CD4-positive, alpha-beta T cell treated with Interleukin-10 for 1 hour (primary cell): ENCODE results near the gene MYL10.
"Not testable (repeated sequence)": the region's sequence is repeated elsewhere in the genome, so short reads cannot be mapped to it uniquely, and the experiment has no call there.

Experiments used
- DNase-seq: peaks from one replicate; pipeline ENCODE4 v3.0.0-alpha.2; 2020

MYL10 gene

DNA sequence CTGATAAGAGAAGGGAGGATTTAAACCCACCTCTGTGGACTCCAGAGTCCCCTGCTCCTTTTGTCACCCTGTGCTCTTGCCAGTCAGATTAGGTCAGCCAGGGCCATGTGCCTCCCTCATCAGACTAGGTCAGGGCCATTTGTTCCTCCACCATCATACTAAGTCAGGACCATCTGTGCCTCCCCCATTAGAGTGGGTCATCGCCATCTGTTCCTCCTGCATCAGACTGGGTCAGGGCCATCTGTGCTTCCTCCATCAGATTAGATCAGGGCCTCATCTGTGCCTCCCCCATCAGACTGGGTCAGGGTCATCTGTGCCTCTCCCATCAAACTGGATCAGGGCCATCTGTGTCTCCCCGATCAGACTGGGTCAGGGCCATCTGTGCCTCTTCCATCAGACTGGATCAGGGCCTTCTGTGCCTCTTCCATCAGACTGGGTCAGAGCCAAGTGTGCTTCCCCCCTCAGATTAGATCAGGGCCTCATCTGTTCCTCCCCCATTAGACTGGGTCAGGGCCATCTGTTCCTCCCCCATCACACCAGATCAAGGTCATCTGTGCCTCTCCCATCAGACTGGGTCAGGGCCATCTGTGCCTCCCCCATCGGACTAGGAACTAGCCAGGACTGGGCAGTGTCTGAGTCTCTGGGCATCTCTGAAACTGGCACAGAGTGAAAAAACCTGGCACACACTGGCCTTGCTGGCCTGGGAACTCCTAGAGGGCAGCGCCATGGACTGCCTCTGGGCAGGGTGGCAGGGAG, 11.5 kb downstream of the MYL10 start:
- DNase-seq: no peak

DNA sequence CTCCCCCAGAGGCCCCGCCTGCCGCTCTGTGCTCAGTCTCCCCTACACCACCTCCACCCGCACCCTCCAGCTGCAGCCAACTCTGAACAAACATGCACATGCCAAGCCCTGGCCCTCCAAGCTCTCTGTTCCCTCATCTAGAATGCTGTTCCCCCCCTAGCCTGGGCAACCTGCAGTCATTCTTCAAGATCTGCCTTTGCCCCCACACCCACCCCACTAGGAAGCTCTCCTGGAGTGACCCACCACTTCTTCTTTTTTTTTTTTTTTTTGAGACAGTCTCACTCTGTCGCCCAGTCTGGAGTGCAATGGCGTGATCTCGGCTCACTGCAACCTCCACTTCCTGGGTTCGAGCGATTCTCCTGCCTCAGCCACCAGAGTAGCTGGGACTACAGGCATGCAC, 13.7 kb downstream of the MYL10 start:
- no peak for DNase-seq

DNA sequence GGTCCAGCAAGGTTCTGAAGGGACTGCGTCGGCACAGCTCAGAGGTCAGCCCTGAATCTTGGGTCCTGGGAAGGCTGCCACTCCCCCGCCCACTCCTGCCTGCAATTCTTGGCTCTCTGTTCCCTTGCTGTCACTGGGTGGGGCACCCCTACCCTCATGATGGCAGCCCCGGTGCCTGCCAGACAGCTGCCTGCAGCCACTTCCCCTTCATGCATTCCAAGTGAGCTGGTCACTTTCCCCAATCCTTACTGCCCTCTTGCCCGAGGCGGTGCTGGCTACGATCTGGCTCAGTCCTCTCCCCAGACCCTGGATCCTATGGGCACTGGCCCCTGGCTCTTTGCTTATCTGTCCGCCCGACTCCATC, 14.2 kb downstream of the MYL10 start:
- DNase-seq: no peak

DNA sequence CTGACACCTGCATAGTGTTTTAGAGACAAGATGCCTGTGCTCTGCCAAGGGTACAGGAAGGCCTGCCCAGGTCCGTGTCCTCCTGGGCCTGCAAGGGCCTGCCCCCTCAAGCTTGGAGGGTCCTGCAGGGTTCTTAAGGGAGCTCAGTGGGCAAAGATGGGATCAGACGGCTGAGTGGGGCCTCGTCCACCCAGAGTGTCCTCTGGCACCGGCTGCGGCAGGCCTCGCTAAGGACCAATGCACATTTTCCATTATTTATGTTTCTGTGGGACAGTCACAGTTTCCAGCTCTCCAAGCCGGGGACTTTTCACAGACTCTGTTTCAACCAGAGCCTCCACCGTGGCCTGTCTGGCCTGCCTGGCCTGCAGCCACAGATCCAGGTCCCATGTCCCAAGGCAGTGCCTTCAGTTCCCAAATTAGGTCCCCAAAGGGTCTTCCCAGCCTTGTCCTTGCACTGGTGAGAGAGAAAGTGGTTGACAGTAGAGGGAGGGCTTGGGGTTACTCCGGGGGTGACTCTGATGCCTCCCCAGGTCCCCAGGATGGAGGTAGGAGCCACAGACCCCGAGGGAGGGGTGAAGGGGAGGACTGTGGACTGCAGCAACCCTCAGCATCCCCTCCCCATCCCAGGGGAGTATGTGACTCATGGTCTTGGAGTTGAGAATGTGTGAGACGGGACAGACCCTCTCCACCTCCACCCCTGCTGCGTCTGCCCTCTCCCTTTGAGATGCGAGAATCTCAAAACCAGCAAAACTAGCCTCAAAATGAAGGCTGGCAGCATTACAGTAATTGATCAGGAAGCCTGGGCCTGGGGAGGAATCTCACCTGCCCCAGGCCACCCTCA, 14.8 kb downstream of the MYL10 start:
- DNase-seq: no peak

DNA sequence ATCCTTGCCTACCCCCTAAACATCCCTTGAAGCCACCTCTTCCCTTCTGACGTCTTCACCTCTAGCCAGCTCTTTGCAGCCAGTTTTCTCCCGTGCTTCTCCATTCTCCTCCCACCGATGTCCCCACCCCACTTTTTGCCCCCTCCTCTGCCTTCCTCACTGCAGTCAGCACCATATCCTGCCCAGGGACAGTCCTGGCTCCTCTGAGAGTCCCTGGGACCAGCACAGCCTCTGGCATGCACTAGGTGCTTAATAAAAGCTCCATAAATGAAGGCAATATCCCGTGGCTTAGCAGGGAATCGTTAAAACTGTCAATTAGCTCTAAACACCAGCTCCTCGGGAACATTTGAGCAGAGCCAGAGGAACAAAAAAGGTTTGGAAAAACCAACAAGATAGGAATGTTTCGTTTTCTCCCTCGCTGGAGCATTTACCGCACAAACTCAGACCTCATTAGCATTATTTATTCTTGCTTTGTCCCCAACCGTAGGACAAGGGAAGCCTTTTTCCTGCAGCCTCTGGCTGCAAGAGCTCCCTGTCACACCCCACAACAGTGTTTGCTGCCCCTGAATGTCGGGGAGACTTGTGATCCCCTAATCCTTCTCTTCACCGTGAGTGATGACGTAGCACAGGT, 16.1 kb downstream of the MYL10 start:
- DNase-seq: no peak

DNA sequence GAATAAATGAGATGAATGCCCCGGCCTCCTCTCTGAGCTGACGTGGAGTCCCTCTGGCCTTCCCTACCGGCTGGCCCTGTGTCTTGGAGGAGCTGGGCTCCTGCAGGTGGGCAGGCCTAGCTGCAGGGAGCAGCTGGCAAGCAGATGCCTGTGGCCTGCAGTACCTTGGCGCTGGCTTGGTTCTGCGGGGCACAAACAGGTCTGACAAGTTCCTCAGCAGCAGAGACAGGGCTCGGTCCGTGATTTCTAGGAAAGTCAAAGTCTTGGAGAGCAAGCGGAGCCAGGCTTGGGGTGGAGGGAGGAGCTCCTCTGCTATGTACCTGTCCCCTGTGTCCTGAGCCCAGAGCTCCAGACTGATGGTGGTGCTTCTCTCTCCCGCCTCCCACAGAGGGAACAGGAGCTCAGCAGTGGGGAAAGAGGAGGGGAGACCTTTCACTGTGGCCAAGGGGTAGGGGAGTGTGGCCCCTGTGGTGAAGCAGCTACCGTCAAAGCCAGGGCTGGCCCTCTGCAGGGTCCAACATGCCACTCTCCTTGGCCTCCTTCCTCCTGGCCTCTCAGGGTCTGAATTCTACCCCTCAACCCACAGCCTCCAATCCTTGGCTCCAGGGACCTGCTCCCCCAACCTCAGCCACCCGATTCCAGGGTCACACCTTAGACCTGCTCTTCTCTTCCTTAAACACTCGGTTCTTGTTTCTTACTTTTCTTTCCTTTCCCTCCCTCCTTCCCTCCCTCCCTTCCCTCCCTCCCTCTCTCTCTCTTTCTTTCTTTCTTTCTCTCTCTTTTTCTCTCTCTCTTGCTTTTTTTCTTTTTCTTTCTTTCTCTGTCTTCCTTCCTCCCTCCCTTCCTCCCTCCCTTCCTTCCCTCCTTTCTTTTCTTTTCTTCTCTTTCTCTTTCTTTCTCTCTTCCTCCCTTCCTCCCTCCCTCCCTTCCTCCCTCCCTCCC, 20.1 kb downstream of the MYL10 start:
- DNase-seq: no peak

DNA sequence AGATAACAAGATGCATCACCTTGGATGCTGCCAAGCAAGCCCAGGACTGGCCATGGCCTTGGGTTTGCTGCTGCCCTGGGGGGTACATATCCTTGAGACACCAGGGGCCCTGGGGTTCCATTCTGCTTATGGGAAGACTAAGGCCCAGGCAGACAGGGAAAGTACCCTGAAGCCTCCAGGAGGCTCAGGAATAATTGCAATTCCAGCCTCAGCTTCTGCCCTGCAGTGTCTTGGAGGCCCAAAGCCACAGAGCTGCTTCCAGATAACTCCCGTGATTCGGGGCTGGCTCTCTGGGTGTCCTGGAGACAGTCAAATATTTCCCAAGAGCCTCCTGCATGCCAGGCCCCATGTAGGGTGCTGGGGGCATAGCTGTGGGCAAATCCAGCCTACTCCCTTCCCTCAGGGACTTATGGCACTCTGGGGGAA, 22.6 kb downstream of the MYL10 start:
- no peak for DNase-seq

DNA sequence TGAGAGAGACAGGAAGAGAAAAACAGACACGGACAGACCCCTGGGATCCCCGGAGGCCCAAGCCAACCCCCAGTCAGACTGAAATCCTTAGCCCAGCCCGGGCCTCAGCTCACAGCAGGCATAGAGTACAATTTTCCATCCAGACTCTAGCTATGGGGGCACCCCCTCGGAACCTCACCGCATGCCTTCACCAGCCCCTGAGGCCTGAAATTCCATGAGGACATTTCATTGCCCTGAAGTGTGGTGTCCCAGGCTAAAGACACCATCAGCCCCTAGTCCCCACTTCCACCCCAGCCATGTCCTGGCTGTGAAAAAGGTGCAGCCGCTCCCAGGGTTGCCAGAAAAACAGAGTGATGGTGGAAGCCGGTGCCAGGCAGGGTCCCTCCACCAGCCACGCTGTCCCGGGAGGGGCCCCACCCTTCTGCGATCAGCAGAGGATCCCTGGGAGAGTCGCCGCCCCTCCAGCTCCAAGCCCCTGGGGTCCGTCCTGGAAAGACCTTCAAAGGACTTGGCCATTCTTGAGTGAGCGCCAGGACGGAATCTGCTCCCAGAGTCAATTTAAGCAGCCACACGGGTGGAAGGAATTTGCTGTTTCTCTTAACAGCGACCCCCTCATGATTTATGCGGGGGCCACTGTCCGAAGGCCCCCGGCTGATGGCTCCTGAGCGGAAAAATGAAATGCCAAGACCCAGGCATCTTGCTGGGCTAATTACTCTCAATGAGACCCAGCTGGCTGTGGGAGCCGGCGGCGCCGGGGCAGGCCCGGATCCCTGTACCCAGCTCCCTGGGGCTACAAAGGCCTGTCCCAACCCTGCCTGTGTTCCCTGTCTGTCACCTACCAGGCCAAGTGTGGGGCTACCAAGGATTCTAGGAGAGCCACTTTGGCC, 23.2 kb downstream of the MYL10 start:
- DNase-seq: no peak

DNA sequence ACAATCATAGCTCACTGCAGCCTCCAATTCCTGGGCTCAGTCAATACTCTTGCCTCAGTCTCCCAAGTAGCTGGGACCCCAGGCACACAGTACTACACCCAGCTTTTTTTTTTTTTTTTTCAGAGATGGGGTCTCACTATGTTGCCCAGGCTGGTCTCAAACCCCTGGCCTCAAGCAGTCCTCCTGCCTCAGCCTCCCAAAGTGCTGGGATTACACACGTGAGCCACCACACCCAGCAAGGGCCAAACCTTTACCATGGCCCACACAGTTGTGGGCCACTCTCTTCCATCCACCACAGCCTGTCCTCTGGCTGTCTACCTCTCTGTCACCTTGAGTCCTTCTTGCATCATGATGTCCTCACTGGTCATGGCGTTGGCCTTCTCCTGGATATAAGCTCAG, 24.2 kb downstream of the MYL10 start:
- DNase-seq: not testable (repeated sequence)

DNA sequence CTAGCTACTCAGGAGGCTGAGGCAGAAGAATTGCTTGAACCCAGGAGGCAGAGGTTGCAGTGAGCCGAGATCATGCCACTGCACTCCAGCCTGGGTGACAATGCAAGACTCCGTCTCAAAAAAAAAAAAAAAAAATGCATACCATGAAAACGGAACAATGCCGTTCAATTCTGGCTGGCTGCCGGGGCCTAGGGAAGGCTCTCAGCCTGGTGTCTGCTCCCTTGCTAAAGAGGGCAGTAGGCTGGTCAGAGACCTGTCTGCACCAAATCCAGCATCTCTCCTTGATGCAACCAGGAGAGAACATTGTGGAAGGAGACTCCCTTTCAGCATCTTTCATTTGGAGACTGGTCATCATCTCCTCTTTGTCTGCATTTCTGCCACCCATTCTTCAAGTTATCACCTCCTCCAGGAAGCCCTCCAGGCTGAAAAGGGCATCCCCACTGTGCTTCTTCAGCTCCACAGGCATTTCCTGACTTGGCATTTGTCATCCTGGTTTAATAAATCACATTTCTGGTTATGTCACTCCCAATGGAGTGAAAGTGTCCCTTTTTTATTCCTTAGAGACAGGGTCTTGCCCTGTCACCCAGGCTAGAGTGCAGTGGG, 24.7 kb downstream of the MYL10 start:
- no peak for DNase-seq

DNA sequence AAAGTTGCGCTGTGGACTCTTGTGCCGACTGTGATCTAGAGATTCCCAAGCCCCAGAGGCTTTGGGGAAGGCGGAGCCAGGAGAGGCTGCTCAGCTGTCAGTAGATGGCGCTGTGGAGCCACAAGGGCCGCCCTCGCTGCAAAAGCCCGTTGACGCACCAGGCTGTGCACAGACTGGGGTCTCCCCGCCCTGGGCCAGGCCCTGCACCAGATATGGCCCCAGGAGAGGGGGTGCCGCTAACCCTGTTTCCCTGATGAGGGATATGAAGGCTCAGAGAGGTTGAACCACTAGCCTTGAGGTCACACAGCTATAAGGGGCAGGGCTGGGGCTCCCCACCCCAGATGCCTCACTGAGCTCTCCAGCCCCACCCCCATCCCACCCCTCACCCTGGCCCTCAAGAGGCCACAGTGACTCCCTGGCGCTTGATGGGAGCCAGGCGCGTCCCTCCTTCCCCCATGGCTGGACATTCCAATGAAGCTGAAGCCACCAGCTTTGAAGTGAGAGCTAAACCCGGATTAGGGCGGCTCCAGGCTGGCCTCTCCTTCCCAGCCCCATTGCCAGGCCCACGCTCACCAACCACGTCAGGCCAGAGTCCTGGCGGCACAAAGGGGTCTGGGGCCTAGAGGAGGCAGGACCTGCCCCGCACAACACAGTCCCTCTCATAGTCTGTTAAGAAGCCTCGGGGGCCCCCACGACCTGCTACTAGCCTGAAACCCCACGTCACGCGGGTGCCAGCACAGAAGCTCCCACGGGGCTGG, 26.4 kb downstream of the MYL10 start:
- DNase-seq: peak; percentile 63

DNA sequence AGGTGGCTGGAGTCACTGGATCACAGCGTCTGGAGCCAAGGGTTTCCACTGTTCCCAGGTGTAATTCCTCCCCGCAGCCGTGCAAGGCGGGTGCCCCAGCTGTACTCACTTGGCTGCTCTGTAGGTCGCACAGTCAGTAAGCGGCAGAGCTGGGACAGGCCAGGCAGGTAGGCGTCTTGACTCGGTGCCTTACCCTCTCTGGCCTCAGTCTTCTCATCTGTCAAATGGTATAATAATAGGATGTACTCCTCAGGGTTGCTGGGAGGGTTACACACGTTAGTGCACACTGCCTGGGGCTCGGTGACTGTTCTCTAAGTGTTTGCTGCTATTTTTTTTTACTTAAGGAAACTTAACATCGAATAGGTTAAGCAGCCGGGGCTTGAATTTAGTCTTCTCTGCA, 27.0 kb downstream of the MYL10 start:
- DNase-seq: no peak

DNA sequence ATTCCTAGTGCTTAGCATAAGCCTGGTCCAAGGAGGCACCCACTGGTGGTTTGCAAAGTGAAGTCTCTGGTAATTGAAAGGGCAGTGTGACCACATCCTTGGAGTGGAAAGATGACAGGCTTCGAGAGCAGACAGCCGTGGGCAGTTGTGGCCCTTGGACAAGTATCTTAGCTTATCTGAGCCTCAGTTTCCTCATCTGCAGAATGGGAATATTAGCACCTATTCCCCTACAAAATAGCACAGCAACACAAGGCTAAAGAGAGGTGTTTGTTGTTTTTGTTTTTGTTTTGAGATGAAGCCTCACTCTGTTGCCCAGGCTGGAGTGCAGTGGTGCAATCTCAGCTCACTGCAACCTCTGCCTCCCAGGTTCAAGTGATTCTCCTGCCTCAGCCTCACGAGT, 29.3 kb downstream of the MYL10 start:
- DNase-seq: no peak

DNA sequence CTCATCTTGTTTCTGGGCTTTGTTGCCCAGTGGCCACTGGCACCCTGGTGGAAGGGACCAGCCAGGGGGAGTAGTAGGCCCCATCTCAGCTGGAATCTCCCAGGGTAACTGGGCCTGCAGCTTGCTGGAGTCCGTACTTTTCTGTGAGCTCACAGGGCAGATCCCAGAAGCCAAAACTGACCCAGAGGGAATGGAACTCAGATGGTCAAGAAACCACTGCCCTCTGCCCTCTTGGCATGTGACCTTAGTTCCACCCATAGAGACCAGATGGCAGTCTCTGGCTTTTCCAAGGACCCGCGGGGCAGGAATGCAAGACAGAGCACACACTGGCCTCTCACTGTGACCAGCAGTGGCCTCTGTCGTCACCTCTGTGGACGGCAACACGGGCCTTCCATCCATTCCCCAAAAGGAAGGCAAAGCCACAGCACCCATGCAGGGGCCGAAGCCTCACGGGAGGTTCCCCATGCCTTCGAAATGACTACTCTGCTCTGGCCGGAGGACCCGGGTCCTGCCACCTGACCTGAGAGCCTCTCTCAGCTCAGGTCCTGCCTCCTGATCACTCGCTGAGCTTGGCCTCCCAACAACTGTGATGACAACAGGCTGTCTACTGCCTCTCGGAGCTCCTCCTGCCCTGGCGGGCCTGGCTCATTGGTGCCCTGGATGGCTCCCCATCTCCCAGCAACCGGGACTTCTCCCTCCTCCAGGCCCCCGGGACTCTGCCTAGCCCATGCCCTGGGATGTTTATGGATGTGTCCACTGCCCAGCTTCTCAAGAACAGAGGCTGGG, 29.9 kb downstream of the MYL10 start:
- DNase-seq: no peak

DNA sequence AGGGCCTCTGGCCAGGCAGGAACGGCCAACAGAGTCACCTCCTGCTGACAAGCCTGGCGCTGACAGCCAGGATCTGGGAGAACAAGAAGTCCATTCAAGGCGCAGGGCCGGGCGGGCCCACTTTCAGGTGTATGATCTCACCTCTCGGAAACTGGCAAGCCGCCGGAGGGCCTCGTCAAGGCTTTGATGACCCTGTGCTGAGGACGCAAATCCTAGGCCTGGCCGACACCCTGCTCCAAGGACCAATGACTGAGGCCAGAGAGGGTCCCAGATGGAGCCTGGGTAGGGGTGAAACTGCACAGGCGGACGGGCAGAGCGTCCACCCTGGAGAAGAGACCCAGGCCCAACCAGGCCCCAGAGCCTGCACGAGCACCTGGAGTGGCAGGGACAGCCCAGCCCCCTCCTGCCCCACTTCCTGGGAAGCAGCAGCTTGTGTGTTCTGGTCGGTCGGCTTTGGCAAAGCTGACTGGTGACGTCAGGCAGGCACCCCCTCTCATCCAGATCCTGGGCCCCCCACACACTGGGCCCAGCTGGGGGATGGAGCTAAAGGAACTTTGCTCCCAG, 30.6 kb downstream of the MYL10 start:
- no peak for DNase-seq

DNA sequence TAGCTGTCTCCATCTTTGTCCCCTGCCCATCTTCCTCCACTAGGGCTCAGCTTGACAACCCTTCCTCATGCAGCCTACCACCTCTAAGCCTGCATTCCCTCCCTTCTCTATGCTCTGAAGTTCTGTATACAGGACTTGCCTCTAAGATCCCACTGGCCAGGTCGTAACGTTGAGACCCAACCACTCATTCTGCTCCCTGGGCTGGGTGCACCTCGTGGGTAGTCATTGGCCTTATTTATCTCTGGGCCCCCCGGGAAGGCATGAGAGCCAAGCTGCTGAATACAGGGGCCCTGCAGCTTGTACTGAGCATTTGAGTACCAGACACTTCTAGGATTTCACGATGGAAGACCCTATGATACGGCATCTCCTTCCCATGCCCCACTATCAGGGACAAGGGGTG, 31.2 kb downstream of the MYL10 start:
- no peak for DNase-seq

DNA sequence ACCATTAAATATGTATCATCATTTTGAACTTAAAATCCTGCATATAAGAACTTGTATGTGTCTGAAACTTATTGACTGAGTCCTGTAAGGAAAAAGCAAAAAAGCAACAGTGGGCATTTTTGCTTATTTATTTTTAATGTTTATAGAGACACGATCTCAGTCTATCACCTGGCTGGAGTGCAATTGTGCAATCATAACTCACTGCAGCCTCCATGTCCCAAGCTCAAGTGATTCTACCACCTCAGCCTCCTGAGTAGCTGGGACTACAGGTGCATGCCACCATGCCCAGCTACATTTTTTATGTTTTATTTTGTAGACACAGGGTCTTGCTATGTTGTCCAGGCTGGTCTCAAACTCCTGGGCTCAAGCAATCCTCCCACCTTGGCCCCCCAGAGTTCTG, 32.2 kb downstream of the MYL10 start:
- no peak for DNase-seq

DNA sequence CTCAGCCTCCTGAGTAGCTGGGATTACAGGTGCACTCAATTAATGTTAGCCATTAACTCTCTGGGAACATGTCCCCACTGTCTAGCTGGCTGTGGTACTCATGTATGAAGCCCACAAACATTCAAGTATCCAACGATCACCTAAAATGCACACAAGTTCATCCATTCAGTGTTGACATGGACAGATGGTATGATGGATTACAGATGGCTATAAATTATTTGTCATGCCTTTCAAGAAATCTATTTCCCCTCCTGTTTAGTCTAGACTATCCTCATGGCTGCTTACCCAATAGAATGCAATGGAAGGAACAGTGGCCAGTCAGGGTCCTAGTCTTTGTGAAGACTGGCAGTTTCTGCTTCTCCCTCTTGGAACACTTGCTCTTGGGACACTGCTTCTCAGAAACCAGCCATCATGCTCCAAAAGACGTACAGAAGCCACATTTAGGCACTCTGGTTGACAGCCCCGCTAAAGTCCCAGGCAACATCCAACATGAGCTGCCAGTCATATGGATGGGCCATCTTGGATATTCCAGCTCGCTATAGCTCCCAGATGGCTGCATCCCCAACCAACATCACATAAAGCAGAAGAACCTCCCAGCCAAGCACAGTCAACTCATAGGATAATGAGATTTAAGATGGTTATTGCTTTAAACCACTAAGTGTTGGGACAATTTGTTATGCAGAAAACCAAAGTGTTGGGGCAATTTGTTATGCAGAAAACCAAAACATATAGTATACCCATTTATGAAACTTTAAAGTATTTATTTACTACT, 33.1 kb downstream of the MYL10 start:
- no peak for DNase-seq

DNA sequence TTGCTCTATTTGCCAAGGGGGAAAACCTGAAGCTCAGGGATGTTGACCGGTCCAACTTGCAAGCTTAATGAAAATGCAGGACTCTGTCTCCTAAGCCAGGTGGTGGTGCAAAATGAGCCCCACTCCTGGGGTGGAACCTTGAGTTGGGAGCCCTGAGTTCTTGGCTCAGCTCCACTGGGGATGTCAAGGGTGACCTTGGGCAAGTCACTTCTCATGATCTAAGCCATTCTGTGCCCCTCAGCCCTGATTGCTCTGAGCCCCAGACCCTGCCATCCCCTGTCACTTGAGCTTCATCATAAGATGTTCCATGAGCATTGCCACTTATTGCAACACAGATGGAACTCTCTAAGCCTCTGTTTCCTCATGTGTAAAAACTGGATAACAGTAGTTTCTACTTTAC, 33.9 kb downstream of the MYL10 start:
- DNase-seq: no peak
